HepG2 (cell line): Measurements from ENCODE around the gene MICAL3. TPM values are rescaled to one million over a fixed set of nuclear protein-coding genes. Genes with fewer than 3 reads are reported as not detected.

Source experiments
- EED ChIP-seq: sonication (generic); formaldehyde crosslinking; IDR thresholded peaks from 2 replicates; pipeline ENCODE4 v1.5.0; 2020; ENCODE audit warnings: mild to moderate bottlenecking, missing genetic modification reagents
- GRHL1 ChIP-seq: sonication (generic); formaldehyde crosslinking; conservative IDR thresholded peaks from 2 replicates; pipeline ENCODE4 v1.8.0; 2022; ENCODE audit warnings: missing genetic modification reagents
- PBX2 ChIP-seq: IDR thresholded peaks from 2 replicates; pipeline ENCODE4 v1.6.1; 2016; ENCODE audit warnings: control low read depth
- REST ChIP-seq, 2 experiments: IDR thresholded peaks; 2 replicates each; pipeline ENCODE4 v1.6.1; 2011 to 2012; ENCODE audit warnings: low read length in 2 of 2, borderline replicate concordance in 1 of 2, low read depth in 1 of 2, mild to moderate bottlenecking in 1 of 2, moderate library complexity in 1 of 2
- ZBTB26 ChIP-seq: IDR thresholded peaks from 2 replicates; pipeline ENCODE4 v1.6.1; 2016; ENCODE audit warnings: missing compliant biosample characterization, missing genetic modification reagents, borderline replicate concordance
- ZIK1 ChIP-seq: sonication (generic); formaldehyde crosslinking; IDR thresholded peaks from 2 replicates; pipeline ENCODE4 v1.5.0; 2020; ENCODE audit warnings: mild to moderate bottlenecking, low read depth, missing genetic modification reagents, borderline replicate concordance
- ZNF234 ChIP-seq: sonication (generic); formaldehyde crosslinking; conservative IDR thresholded peaks from 2 replicates; pipeline ENCODE4 v1.5.1; 2020; ENCODE audit warnings: mild to moderate bottlenecking, missing genetic modification reagents
- ZNF281 ChIP-seq: sonication (generic); formaldehyde crosslinking; IDR thresholded peaks from 2 replicates; pipeline ENCODE4 v1.4.0; 2020; ENCODE audit warnings: missing genetic modification reagents, borderline replicate concordance
- ZNF589 ChIP-seq: sonication (generic); formaldehyde crosslinking; conservative IDR thresholded peaks from 2 replicates; pipeline ENCODE4 v1.8.0; 2022; ENCODE audit warnings: mild to moderate bottlenecking, moderate library complexity, missing genetic modification reagents
- ZNF770 ChIP-seq: sonication (generic); formaldehyde crosslinking; IDR thresholded peaks from 2 replicates; pipeline ENCODE4 v1.5.0; 2020; ENCODE audit warnings: mild to moderate bottlenecking, missing genetic modification reagents
- polyA plus RNA-seq, 8 experiments: library from polyadenylated mRNA; depleted of rRNA in 3 of 8; stranded (reverse) in 7 of 8; unstranded in 1 of 8; fragments of >200 nt; fragmentation: Illumina TruSeq in 4 of 8; extraction: Trizol in 4 of 8; gene quantifications; 2 replicates each; pipeline versions ENCODE4 v1.2.1 to v1.2.3, GENCODE V29; 2011 to 2016; ENCODE audit warnings: low read depth in 4 of 8, missing spikeins in 1 of 8, mixed read lengths in 1 of 8; ENCODE audit not compliant: insufficient read depth in 1 of 8
- total RNA-seq, 5 experiments: library from RNA; depleted of rRNA; stranded (reverse); fragments of >200 nt; fragmentation: Illumina TruSeq; extraction: Trizol; gene quantifications; 2 replicates each; pipeline ENCODE4 v1.2.3, GENCODE V29; 2016; ENCODE audit warnings: low read depth in 1 of 5

The MICAL3 gene
- total and polyA plus RNA-seq, 2 of the 13 experiments (the other 11 are each of a cell fraction or from before 2014, with no cell fraction given) = 5.3 to 12.5 TPM

GRCh38 chr22:17902960-17903359 lies 121.4 kb downstream of the MICAL3 start (continued):
- TF ChIP-seq REST (IDR thresholded peaks at IDR 0.05; ENCODE audit: borderline replicate concordance in 1 of 2, low read depth in 1 of 2, low read length in 2 of 2) (no peak), EED (no peak), ZBTB26 (CRISPR knock-in tag) (no peak), ZNF589 (CRISPR knock-in tag) (no peak), GRHL1 (CRISPR knock-in tag) (no peak), ZNF234 (no peak), ZIK1 (no peak), ZNF281 (no peak), PBX2 (no peak), ZNF770 (CRISPR knock-in tag) (no peak)
